GM23248 (cell line): ENCODE measurements around the gene FRMD5.

ENCODE experiments used
- EZH2 ChIP-seq: fragments of 200-600 bp; sonication (generic); IDR thresholded peaks from 2 replicates; pipeline ENCODE4 v1.6.1; 2018; ENCODE audit warnings: antibody characterized with exemption, mild to moderate bottlenecking; ENCODE audit not compliant: insufficient read depth, poor library complexity, severe bottlenecking
- EZH2phosphoT487 ChIP-seq: fragments of 200-600 bp; sonication (generic); IDR thresholded peaks from 2 replicates; pipeline ENCODE4 v1.6.1; 2018; ENCODE audit warnings: antibody characterized with exemption, moderate library complexity, mild to moderate bottlenecking, low read depth; ENCODE audit not compliant: insufficient read depth

- TF ChIP-seq EZH2 (no peak), EZH2phosphoT487 (no peak)
These were observed 276.4 kb downstream of the FRMD5 start for GRCh38 chr15:43918717-43919116.
